ENCODE results near the gene KIRREL1. TPM values are rescaled to one million over a fixed set of nuclear protein-coding genes. Genes with fewer than 3 reads are reported as not detected.

KIRREL1 gene
- total and polyA plus RNA-seq, 2 of the 8 experiments (the other 6 are each of a cell fraction or from before 2014, with no cell fraction given) = 14.2 to 39.0 TPM

GRCh38 chr1:158093376-158093775 is 99.9 kb downstream of the KIRREL1 start:
- no peak overlapping the region for H2BK12ac ChIP-seq (ENCODE audit: low read depth, low read length)
- ChIA-PET POLR2A (ENCODE audit: partially characterized antibody) (interaction anchor here (1.0 to 1.7 kb wide), 4 partner anchors 10 to 97 kb away, joined by 3 to 5 read pairs (median 4); no protein-coding TSS in a partner anchor), CTCF (ENCODE audit: partially characterized antibody) (interaction anchor here (0.8 to 38.2 kb wide), 12 partner anchors 8 to 111 kb away, joined by 3 to 2918 read pairs (median 5); partner anchors contain the start of gene KIRREL1)
- no peak overlapping the region for H2BK15ac ChIP-seq (ENCODE audit: low read length)
- 89% methylated on average over 18 of the region's 18 CpGs; no CpG with 5 or more reads in 1 of the 2 experiments for WGBS, 2 experiments (ENCODE audit: extremely low coverage in 1 of 2, insufficient coverage in 1 of 2, insufficient read length in 1 of 2, insufficient replicate concordance in 2 of 2, low coverage in 1 of 2, low lambda C conversion rate in 2 of 2, missing lambda C conversion rate in 1 of 2)
- no peaks in the 10 kb centered on the region for H4K20me1 ChIP-seq (replicated peaks in 1 of 2; ENCODE audit: control insufficient read depth in 1 of 2, insufficient read depth in 2 of 2, low read length in 2 of 2)
- no peak overlapping the region for H2AFZ ChIP-seq (ENCODE audit: low read length)
- no peak overlapping the region for H3K9ac ChIP-seq (replicated peaks in 1 of 4; ENCODE audit: extremely low read depth in 1 of 4, low read depth in 3 of 4, low read length in 3 of 4)
- no peak overlapping the region for H2BK120ac ChIP-seq (replicated peaks; ENCODE audit: low read depth, low read length)
- no peak for DNase-seq (ENCODE audit: low read depth in 1 of 2, low spot score in 2 of 2)
- no peak overlapping the region for H3K14ac ChIP-seq (ENCODE audit: insufficient read length)
- H3K9me3 ChIP-seq (ENCODE audit: insufficient read depth in 2 of 2, low read depth in 1 of 2, low read length in 1 of 2) = no peaks in the 10 kb centered on the region
- H3K4me1 ChIP-seq (replicated peaks in 1 of 4; ENCODE audit: control insufficient read depth in 3 of 4, insufficient read depth in 4 of 4, low read length in 3 of 4) = peaks cover 5 to 16% (median 11%) of the 10 kb centered on the region in 4 experiments
- H3K23ac ChIP-seq (ENCODE audit: insufficient read length) = no peak overlapping the region
- H4K5ac ChIP-seq (ENCODE audit: insufficient read length, low read depth, low read length) = no peak overlapping the region
- no peak overlapping the region for H3K56ac ChIP-seq (replicated peaks; ENCODE audit: insufficient read length, low read depth, low read length)
- peaks cover 8 to 39% (median 19%) of the 10 kb centered on the region in 4 experiments for H3K36me3 ChIP-seq (ENCODE audit: control insufficient read depth in 2 of 4, insufficient read depth in 4 of 4, low read length in 3 of 4)
- H3K79me2 ChIP-seq (ENCODE audit: control insufficient read depth in 1 of 2, insufficient read depth in 2 of 2, low read length in 2 of 2) = no peaks in the 10 kb centered on the region
- no peak overlapping the region for H4K91ac ChIP-seq (replicated peaks; ENCODE audit: insufficient read length, low read length)
- no peaks in the 10 kb centered on the region for H3K79me1 ChIP-seq (ENCODE audit: low read depth, low read length)
- no peak overlapping the region for H3K4me2 ChIP-seq (ENCODE audit: insufficient read depth in 1 of 2, low read depth in 2 of 2, low read length in 2 of 2)
- no peak overlapping the region for H3K4ac ChIP-seq (replicated peaks; ENCODE audit: insufficient read length, low read depth, low read length)
- H3K27ac ChIP-seq (ENCODE audit: low read depth, low read length) = no peak overlapping the region
- no peaks in the 10 kb centered on the region for H3K27me3 ChIP-seq (replicated peaks in 1 of 4; ENCODE audit: control insufficient read depth in 3 of 4, extremely low read depth in 1 of 4, insufficient read depth in 3 of 4, low read length in 3 of 4)
- H4K8ac ChIP-seq (ENCODE audit: extremely low read depth, insufficient read depth, low read length) = no peak overlapping the region
- TF ChIP-seq KDM5A (IDR thresholded peaks at IDR 0.05; ENCODE audit: low read length) (no peak), MAX (IDR thresholded peaks at IDR 0.05) (no peak), JUN (IDR thresholded peaks at IDR 0.05; ENCODE audit: low read depth, low read length) (no peak), TCF12 (IDR thresholded peaks at IDR 0.05; ENCODE audit: low read depth, low read length) (no peak), BACH1 (IDR thresholded peaks at IDR 0.05; ENCODE audit: low read length) (no peak), POLR2AphosphoS5 (IDR thresholded peaks at IDR 0.05; ENCODE audit: low read depth, low read length) (no peak), NRF1 (IDR thresholded peaks at IDR 0.05; ENCODE audit: low read depth, low read length) (no peak), SUZ12 (IDR thresholded peaks at IDR 0.05; ENCODE audit: low read length) (no peak), JUND (IDR thresholded peaks at IDR 0.05; ENCODE audit: low read length) (no peak)
- no peak overlapping the region for H3K18ac ChIP-seq (ENCODE audit: extremely low read depth, low read length)
- no peaks in the 10 kb centered on the region; the same call in 1 of the 2 replicates for H3K23me2 ChIP-seq (ENCODE audit: low read depth, low read length)
- H2BK20ac ChIP-seq (ENCODE audit: low read length) = no peak overlapping the region
- no peak overlapping the region for H2AK5ac ChIP-seq (ENCODE audit: low read depth, low read length)
- H3K4me3 ChIP-seq (ENCODE audit: extremely low read depth in 1 of 4, insufficient read depth in 2 of 4, low read depth in 3 of 4, low read length in 4 of 4) = no peak overlapping the region
- FAIRE-seq = no peak
- H2BK5ac ChIP-seq (ENCODE audit: low read depth, low read length) = no peak overlapping the region
